Measurements from ENCODE around the gene ARHGEF40. TPM values are rescaled to one million over a fixed set of nuclear protein-coding genes. Genes with fewer than 3 reads are reported as not detected.

The ARHGEF40 gene
- total and polyA plus RNA-seq, 10 of the 15 experiments (the other 5 are each of a cell fraction or from before 2014, with no cell fraction given), result 0.03 to 0.31 (median 0.08) TPM; not detected in 2

DNA sequence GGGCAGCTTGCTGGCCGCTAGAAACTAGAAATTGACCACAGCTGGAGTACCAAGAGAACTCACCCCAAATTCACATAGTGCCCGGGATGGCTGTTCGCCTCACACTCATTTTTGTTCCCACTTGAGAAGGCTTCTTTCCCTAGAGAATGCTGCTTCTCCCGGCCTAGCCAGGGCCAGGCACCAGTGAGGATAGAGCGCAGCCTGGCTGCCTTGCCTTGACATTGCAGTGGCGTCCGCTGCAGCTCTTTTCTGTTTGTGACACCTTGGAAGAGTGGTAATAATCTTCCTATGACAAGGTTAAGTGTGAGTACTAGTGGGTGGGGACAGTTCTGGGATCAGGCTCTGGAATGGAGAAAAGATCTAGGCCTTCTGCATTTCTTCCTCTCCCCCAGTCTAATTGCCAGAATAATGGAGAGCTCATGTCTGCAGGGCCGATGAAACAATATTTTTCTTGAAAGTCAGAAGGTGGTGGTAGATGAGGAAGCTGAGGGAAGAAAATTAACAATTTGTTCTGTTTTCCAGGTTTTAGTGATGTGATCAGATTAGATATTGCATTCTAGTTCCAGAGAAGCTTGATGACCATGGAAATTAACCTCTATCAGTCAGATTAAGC is 34.5 kb downstream of the ARHGEF40 start (continued):
- TF ChIP-seq, protein P1, sequence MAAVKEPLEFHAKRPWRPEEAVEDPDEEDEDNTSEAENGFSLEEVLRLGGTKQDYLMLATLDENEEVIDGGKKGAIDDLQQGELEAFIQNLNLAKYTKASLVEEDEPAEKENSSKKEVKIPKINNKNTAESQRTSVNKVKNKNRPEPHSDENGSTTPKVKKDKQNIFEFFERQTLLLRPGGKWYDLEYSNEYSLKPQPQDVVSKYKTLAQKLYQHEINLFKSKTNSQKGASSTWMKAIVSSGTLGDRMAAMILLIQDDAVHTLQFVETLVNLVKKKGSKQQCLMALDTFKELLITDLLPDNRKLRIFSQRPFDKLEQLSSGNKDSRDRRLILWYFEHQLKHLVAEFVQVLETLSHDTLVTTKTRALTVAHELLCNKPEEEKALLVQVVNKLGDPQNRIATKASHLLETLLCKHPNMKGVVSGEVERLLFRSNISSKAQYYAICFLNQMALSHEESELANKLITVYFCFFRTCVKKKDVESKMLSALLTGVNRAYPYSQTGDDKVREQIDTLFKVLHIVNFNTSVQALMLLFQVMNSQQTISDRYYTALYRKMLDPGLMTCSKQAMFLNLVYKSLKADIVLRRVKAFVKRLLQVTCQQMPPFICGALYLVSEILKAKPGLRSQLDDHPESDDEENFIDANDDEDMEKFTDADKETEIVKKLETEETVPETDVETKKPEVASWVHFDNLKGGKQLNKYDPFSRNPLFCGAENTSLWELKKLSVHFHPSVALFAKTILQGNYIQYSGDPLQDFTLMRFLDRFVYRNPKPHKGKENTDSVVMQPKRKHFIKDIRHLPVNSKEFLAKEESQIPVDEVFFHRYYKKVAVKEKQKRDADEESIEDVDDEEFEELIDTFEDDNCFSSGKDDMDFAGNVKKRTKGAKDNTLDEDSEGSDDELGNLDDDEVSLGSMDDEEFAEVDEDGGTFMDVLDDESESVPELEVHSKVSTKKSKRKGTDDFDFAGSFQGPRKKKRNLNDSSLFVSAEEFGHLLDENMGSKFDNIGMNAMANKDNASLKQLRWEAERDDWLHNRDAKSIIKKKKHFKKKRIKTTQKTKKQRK (IDR thresholded peaks at IDR 0.05; ENCODE audit: low read depth, low read length), result no peak
- TF ChIP-seq MXI1 (IDR thresholded peaks at IDR 0.05; ENCODE audit: low read depth, low read length) (peak; percentile 47; the same call in 1 of the 2 replicates), MEF2A (IDR thresholded peaks at IDR 0.05; ENCODE audit: insufficient read depth, low read depth, low read length) (no peak), SREBF2 (IDR thresholded peaks at IDR 0.05; ENCODE audit: low read length) (no peak), POU2F2 (IDR thresholded peaks at IDR 0.05; ENCODE audit: borderline replicate concordance, low read depth, low read length) (no peak), CHD1 (IDR thresholded peaks at IDR 0.05; ENCODE audit: low read depth, low read length) (peak; percentile 70; the same call in 1 of the 2 replicates), ZNF217 (IDR thresholded peaks at IDR 0.05) (no peak; the same call in 1 of the 2 replicates), RAD21 (IDR thresholded peaks at IDR 0.05; ENCODE audit: insufficient read depth, low read depth, low read length) (peak; percentile 81), EED (IDR thresholded peaks at IDR 0.05; ENCODE audit: low read depth) (peak; percentile 46; the same call in 1 of the 2 replicates), POLR2AphosphoS5 (IDR thresholded peaks at IDR 0.05; ENCODE audit: low read length) (no peak), FOS (IDR thresholded peaks at IDR 0.05; ENCODE audit: borderline replicate concordance, extremely low read depth, insufficient read length) (no peak), EZH2 (IDR thresholded peaks at IDR 0.05; ENCODE audit: borderline replicate concordance, control insufficient read depth, low read depth, low read length) (no peak), SRF (IDR thresholded peaks at IDR 0.05; ENCODE audit: low read depth in 2 of 2, low read length in 2 of 2) (no peak), ETV6 (conservative IDR thresholded peaks at IDR 0.05 in 1 of 2, IDR thresholded peaks at IDR 0.05 in 1 of 2; ENCODE audit: borderline replicate concordance in 1 of 2, low read depth in 1 of 2) (no peak), ESRRA (IDR thresholded peaks at IDR 0.05; ENCODE audit: low read length) (peak; percentile 46; the same call in 1 of the 2 replicates), NBN (IDR thresholded peaks at IDR 0.05) (no peak; the same call in 1 of the 2 replicates), ZNF274 (IDR thresholded peaks at IDR 0.05; ENCODE audit: insufficient read depth, insufficient read length) (no peak), NR2F1 (conservative IDR thresholded peaks at IDR 0.05) (0 out of 2 replicates have a peak, but pooled peaks have one; percentile 79), TCF12 (IDR thresholded peaks at IDR 0.05; ENCODE audit: low read depth, low read length) (no peak)
- TF ChIP-seq, protein P2, sequence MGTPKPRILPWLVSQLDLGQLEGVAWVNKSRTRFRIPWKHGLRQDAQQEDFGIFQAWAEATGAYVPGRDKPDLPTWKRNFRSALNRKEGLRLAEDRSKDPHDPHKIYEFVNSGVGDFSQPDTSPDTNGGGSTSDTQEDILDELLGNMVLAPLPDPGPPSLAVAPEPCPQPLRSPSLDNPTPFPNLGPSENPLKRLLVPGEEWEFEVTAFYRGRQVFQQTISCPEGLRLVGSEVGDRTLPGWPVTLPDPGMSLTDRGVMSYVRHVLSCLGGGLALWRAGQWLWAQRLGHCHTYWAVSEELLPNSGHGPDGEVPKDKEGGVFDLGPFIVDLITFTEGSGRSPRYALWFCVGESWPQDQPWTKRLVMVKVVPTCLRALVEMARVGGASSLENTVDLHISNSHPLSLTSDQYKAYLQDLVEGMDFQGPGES (IDR thresholded peaks at IDR 0.05), result no peak
- TF ChIP-seq, protein P3, sequence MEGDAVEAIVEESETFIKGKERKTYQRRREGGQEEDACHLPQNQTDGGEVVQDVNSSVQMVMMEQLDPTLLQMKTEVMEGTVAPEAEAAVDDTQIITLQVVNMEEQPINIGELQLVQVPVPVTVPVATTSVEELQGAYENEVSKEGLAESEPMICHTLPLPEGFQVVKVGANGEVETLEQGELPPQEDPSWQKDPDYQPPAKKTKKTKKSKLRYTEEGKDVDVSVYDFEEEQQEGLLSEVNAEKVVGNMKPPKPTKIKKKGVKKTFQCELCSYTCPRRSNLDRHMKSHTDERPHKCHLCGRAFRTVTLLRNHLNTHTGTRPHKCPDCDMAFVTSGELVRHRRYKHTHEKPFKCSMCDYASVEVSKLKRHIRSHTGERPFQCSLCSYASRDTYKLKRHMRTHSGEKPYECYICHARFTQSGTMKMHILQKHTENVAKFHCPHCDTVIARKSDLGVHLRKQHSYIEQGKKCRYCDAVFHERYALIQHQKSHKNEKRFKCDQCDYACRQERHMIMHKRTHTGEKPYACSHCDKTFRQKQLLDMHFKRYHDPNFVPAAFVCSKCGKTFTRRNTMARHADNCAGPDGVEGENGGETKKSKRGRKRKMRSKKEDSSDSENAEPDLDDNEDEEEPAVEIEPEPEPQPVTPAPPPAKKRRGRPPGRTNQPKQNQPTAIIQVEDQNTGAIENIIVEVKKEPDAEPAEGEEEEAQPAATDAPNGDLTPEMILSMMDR (IDR thresholded peaks at IDR 0.05 in 2 of 3, conservative IDR thresholded peaks at IDR 0.05 in 1 of 3; ENCODE audit: control insufficient read depth in 2 of 3, extremely low read depth in 1 of 3, insufficient read depth in 1 of 3, low read depth in 3 of 3, low read length in 3 of 3), result peak; percentile 95 to 98 (median 95)

All from GM12878 (cell line).